Transverse colon (tissue), 4 donors: ENCODE data around the gene POU1F1. TPM values are rescaled to one million over a fixed set of nuclear protein-coding genes. Genes with fewer than 3 reads are reported as not detected.

Experiments used
- DNase-seq: peaks from one replicate; pipeline ENCODE4 v3.0.0-alpha.2; 2019
- H3K27ac ChIP-seq, 4 donors: fragments of 200-600 bp; sonication (generic); 2 replicates each; pipeline ENCODE4 v1.5.1; 2016 to 2018; ENCODE audit warnings: inconsistent platforms in 4 of 4
- H3K27me3 ChIP-seq: fragments of 200-600 bp; sonication (generic); 2 replicates; pipeline ENCODE4 v1.5.1; 2017; ENCODE audit warnings: inconsistent platforms
- H3K36me3 ChIP-seq, 4 donors: fragments of 200-600 bp; sonication (generic); 2 replicates each; pipeline ENCODE4 v1.5.1; 2017 to 2019; ENCODE audit warnings: inconsistent platforms in 4 of 4
- H3K4me1 ChIP-seq, 4 donors: fragments of 200-600 bp; sonication (generic); 2 replicates each; pipeline ENCODE4 v1.5.1; 2017 to 2020; ENCODE audit warnings: inconsistent platforms in 4 of 4
- H3K4me3 ChIP-seq, 4 donors: fragments of 200-600 bp; sonication (generic); 1 replicate in 1 of 4; 2 replicates in 3 of 4; pipeline versions ENCODE4 v1.5.1 to v1.6.1; 2017 to 2019; ENCODE audit warnings: inconsistent platforms in 4 of 4
- H3K9me3 ChIP-seq, 2 donors: fragments of 200-600 bp; sonication (generic); 2 replicates each; pipeline ENCODE4 v1.5.1; 2017 to 2019; ENCODE audit warnings: inconsistent platforms in 2 of 2
- EP300 ChIP-seq: sonication (generic); formaldehyde crosslinking; IDR thresholded peaks from one replicate; pipeline ENCODE4 v1.6.1; 2017; ENCODE audit warnings: antibody characterized with exemption, low read depth
- POLR2A ChIP-seq: fragments of 450-650 bp; IDR thresholded peaks from one replicate; pipeline ENCODE4 v1.6.1; 2016; ENCODE audit warnings: antibody characterized with exemption, mild to moderate bottlenecking, moderate library complexity
- POLR2AphosphoS5 ChIP-seq, 3 donors: sonication (generic); formaldehyde crosslinking; IDR thresholded peaks; one replicate each; pipeline ENCODE4 v1.6.1; 2016; ENCODE audit warnings: antibody characterized with exemption in 3 of 3
- WGBS, 2 donors: methylation state at CpG; one replicate each; pipeline ENCODE4 v1.1.5; 2018; ENCODE audit warnings: low coverage in 1 of 2; 5-methylcytosine and 5-hydroxymethylcytosine counted together
- in situ Hi-C, 4 donors: fragments of 200-750 bp; cut with MboI; loops; one replicate each; pipeline versions ENCODE4 v1.15.0 to v1.15.1; 2017; ENCODE audit warnings: low sequenced_read_pairs in 3 of 4, low pct_ligation_motif_present in 1 of 4, low pct_unique_long_range_greater_than_20kb in 1 of 4
- intact Hi-C: fragments of 100-400 bp; cut with DNase I; formaldehyde crosslinking; loops from one replicate; pipeline ENCODE4 v1.15.1; 2023; ENCODE audit warnings: low total_unique reads
- small RNA-seq, 4 donors: library from RNA; depleted of rRNA; stranded (forward); fragments of <200 nt; gene quantifications; one replicate each; pipeline ENCODE3, GENCODE V24; 2016
- total RNA-seq, 4 donors: library from RNA; depleted of rRNA; stranded (reverse); fragments of >200 nt; gene quantifications; one replicate each; pipeline ENCODE4 v1.1.0, GENCODE V29; 2016
- TF ChIP-seq, protein P1 (sequence below), 5 experiments: fragments of 200-600 bp in 3 of 5; fragments of 450-650 bp in 2 of 5; sonication (generic) in 3 of 5; IDR thresholded peaks; 1 replicate in 2 of 5; 2 replicates in 3 of 5; pipeline ENCODE4 v1.5.1; 2016 to 2017; ENCODE audit warnings: antibody characterized with exemption in 5 of 5, inconsistent platforms in 3 of 5, mild to moderate bottlenecking in 2 of 5, moderate library complexity in 1 of 5

The POU1F1 gene
- total RNA-seq, 4 donors from 2014 or later = not detected

- Histone ChIP-seq H3K4me3 (peak within 1 kb of the TSS; percentile 82 to 98 (median 90)), H3K27ac (peak within 1 kb of the TSS; percentile 91 to 99 (median 94)), H3K9me3 (no peaks in the 10 kb centered on the region), H3K27me3 (no peaks in the 10 kb centered on the region), H3K36me3 (no peaks in the 10 kb centered on the region), H3K4me1 (peaks cover 5 to 31% (median 23%) of the 10 kb centered on the region in 4 donors)
- intact Hi-C loops (no loop called here), in situ Hi-C loops (no loop called here)
- DNase-seq = peak; percentile 95
- TF ChIP-seq EP300 (no peak), POLR2AphosphoS5 (IDR thresholded peaks at IDR 0.05) (peak; percentile 86 to 96 (median 94)), POLR2A (peak; percentile 93)
- TF ChIP-seq, protein P1, sequence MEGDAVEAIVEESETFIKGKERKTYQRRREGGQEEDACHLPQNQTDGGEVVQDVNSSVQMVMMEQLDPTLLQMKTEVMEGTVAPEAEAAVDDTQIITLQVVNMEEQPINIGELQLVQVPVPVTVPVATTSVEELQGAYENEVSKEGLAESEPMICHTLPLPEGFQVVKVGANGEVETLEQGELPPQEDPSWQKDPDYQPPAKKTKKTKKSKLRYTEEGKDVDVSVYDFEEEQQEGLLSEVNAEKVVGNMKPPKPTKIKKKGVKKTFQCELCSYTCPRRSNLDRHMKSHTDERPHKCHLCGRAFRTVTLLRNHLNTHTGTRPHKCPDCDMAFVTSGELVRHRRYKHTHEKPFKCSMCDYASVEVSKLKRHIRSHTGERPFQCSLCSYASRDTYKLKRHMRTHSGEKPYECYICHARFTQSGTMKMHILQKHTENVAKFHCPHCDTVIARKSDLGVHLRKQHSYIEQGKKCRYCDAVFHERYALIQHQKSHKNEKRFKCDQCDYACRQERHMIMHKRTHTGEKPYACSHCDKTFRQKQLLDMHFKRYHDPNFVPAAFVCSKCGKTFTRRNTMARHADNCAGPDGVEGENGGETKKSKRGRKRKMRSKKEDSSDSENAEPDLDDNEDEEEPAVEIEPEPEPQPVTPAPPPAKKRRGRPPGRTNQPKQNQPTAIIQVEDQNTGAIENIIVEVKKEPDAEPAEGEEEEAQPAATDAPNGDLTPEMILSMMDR (IDR thresholded peaks at IDR 0.05) = no peak
- 1% methylated on average over 55 of the region's 59 CpGs; no CpG with 5 or more reads in 1 of the 2 donors for WGBS, 2 donors
Measured at GRCh38 chr3:87227104-87227834, 49.1 kb downstream of the POU1F1 start, which contains the start of gene CHMP2B. Gene CHMP2B, plus strand, starts transcription at chr3:87227309. Its CDS starts 214 bp downstream, at chr3:87227523.

DNA sequence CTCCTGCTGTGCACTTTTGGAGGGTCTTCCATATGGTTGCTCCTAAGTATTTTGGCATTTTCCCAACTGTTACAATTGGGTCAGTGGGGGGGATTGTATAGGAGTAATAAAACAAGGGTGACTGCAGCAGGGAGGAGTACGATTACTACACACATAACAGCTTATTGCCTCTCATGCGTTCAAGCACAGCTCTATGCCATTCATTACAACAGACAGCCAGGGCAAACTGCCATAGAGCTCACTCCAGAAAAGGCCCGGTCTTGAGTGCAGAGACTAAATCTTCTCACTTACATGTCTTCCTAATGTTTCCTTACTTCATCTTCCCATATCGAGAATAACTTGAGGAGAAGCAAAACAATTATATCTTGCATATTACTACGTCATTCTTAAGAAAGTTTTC is 50.7 kb downstream of the POU1F1 start:
- WGBS, 2 donors = 43 to 46% methylated on average over 5 of the region's 5 CpGs

DNA sequence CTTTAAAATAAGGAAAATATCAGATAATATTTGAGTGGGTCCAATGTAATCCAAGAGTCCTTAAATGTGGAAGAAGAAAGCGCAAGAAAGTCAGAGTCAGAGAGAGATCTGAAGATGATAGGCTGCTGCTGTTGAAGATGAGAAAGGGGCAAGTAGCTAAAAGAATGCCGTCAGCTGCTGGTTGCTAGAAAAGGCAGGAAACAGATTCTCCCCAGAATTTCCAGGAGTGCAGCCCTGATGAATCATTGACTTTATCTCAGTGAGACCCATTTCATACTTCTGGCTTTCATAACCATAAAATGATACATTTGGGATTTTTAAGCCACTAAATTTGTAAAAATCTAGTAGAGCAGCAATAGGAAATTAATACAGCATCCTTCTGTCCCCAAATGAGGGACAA is 56.8 kb downstream of the POU1F1 start:
- Histone ChIP-seq H3K4me3 (no peak overlapping the region), H3K4me1 (no peaks in the 10 kb centered on the region), H3K27me3 (peaks cover 13% of the 10 kb centered on the region), H3K9me3 (no peaks in the 10 kb centered on the region), H3K36me3 (no peaks in the 10 kb centered on the region), H3K27ac (no peak overlapping the region)
- in situ Hi-C loops (no loop called here), intact Hi-C loops (no loop called here)
- TF ChIP-seq, protein P1 (IDR thresholded peaks at IDR 0.05) = no peak
- no peak for TF ChIP-seq EP300
- TF ChIP-seq POLR2AphosphoS5 (IDR thresholded peaks at IDR 0.05) = no peak
- no peak for TF ChIP-seq POLR2A
- no peak for DNase-seq
- 79 to 86% methylated on average over 2 of the region's 2 CpGs for WGBS, 2 donors

More for the DNA sequence above, 50.7 kb downstream of the POU1F1 start:
- in situ Hi-C loops (no loop called here), intact Hi-C loops (no loop called here)
- peak; percentile 34 for DNase-seq
- Histone ChIP-seq H3K36me3 (no peaks in the 10 kb centered on the region), H3K27ac (no peak overlapping the region), H3K4me3 (no peak overlapping the region), H3K9me3 (no peaks in the 10 kb centered on the region), H3K27me3 (no peaks in the 10 kb centered on the region), H3K4me1 (peaks cover 5 to 31% (median 23%) of the 10 kb centered on the region in 4 donors)
- TF ChIP-seq POLR2AphosphoS5 (IDR thresholded peaks at IDR 0.05) (no peak), EP300 (no peak), POLR2A (no peak)
- TF ChIP-seq, protein P1 (IDR thresholded peaks at IDR 0.05) = no peak

DNA sequence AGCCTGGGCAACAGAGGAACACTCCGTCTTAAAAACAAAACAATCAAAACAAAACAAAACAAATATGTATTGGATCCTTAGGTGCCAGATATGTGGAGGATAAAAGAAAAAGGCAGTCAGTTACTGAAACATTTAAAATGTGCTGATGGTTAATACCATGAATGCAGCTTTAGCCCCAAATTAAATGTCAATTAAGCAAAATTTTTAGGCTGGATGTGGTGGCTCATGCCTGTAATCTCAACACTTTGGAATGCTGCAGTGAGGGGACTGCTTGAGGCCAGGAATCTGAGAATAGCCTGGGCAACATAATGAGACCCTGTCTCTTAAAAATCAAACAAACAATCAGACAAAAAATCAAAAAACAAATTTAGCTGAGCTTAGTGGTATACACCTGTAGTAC is 57.8 kb downstream of the POU1F1 start:
- H3K27ac ChIP-seq = no peak overlapping the region
- H3K4me1 ChIP-seq = no peaks in the 10 kb centered on the region
- in situ Hi-C loops = no loop called here
- H3K27me3 ChIP-seq = peaks cover 13% of the 10 kb centered on the region
- no peaks in the 10 kb centered on the region for H3K36me3 ChIP-seq
- no peak for DNase-seq
- TF ChIP-seq POLR2A (no peak), EP300 (no peak), POLR2AphosphoS5 (IDR thresholded peaks at IDR 0.05) (no peak)
- TF ChIP-seq, protein P1 (IDR thresholded peaks at IDR 0.05) = no peak
- no peaks in the 10 kb centered on the region for H3K9me3 ChIP-seq
- whole genome bisulfite sequencing, 2 donors = 83% methylated on average over 1 of the region's 1 CpG; no CpG with 5 or more reads in 1 of the 2 donors
- no peak overlapping the region for H3K4me3 ChIP-seq
- intact Hi-C loops = no loop called here

Small RNA genes lying within 50 kb of the gene (small RNA-seq; reads per million reads assigned to genes)
- gene MIR4795 = 0 reads per million in 4 donors

Other genes starting within 250 kb of the POU1F1 start
- gene CHMP2B, start 49.3 kb downstream of the POU1F1 start, total RNA-seq = 100 to 1,000 TPM in 1 of 4 donors, 10 to 100 TPM in 2, 1 to 10 TPM in 1; 7.8 to 126 (median 54.6) TPM